ENCODE data around the gene SH3BGRL.

DNA sequence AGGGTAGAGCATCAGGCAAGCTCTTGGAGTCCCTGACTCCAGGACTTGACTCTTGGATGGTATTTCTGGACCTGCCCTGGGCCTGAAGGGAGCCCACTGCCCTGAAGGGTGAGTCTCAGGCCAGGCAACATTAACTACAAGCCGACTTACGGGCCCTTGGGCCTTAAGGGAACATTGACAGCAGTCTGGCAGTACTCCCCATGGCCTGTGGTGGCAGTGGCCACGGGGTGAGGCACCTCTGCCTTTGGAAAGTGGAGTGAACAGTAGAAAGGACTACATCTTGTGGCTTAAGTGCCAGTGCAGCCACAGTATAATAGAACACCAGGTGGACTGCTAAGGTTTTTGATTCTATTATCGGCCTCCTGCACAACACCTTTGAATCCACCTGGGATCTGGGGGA, 36.3 kb downstream of the SH3BGRL start:
- TF ChIP-seq POLR2A (IDR thresholded peaks at IDR 0.05; ENCODE audit: borderline replicate concordance, extremely low read depth, insufficient read depth, insufficient read length): no peak
- no peak for TF ChIP-seq RAD21 (IDR thresholded peaks at IDR 0.05; ENCODE audit: low read depth)
- TF ChIP-seq POLR2AphosphoS5 (IDR thresholded peaks at IDR 0.05; ENCODE audit: low read depth, low read length): no peak
- TF ChIP-seq, protein P1, sequence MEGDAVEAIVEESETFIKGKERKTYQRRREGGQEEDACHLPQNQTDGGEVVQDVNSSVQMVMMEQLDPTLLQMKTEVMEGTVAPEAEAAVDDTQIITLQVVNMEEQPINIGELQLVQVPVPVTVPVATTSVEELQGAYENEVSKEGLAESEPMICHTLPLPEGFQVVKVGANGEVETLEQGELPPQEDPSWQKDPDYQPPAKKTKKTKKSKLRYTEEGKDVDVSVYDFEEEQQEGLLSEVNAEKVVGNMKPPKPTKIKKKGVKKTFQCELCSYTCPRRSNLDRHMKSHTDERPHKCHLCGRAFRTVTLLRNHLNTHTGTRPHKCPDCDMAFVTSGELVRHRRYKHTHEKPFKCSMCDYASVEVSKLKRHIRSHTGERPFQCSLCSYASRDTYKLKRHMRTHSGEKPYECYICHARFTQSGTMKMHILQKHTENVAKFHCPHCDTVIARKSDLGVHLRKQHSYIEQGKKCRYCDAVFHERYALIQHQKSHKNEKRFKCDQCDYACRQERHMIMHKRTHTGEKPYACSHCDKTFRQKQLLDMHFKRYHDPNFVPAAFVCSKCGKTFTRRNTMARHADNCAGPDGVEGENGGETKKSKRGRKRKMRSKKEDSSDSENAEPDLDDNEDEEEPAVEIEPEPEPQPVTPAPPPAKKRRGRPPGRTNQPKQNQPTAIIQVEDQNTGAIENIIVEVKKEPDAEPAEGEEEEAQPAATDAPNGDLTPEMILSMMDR (IDR thresholded peaks at IDR 0.05 in 2 of 3, conservative IDR thresholded peaks at IDR 0.05 in 1 of 3; ENCODE audit: borderline replicate concordance in 1 of 3, insufficient read depth in 1 of 3, low read depth in 2 of 3, low read length in 2 of 3): no peak
- TF ChIP-seq SRF (IDR thresholded peaks at IDR 0.05; ENCODE audit: low read depth): no peak
- TF ChIP-seq FOSL1 (IDR thresholded peaks at IDR 0.05; ENCODE audit: low read depth): no peak
- TF ChIP-seq ZNF274 (IDR thresholded peaks at IDR 0.05; ENCODE audit: low read depth, low read length): no peak
- TF ChIP-seq, protein P2, sequence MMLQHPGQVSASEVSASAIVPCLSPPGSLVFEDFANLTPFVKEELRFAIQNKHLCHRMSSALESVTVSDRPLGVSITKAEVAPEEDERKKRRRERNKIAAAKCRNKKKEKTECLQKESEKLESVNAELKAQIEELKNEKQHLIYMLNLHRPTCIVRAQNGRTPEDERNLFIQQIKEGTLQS (IDR thresholded peaks at IDR 0.05): no peak
- TF ChIP-seq ELF1 (IDR thresholded peaks at IDR 0.05; ENCODE audit: borderline replicate concordance, low read depth): no peak
- TF ChIP-seq EGR1 (IDR thresholded peaks at IDR 0.05; ENCODE audit: low read depth): no peak
- no peak for TF ChIP-seq ZBTB33 (IDR thresholded peaks at IDR 0.05; ENCODE audit: extremely low read depth, insufficient replicate concordance, low read length)
